ENCODE data around the gene NUP210.

DNA sequence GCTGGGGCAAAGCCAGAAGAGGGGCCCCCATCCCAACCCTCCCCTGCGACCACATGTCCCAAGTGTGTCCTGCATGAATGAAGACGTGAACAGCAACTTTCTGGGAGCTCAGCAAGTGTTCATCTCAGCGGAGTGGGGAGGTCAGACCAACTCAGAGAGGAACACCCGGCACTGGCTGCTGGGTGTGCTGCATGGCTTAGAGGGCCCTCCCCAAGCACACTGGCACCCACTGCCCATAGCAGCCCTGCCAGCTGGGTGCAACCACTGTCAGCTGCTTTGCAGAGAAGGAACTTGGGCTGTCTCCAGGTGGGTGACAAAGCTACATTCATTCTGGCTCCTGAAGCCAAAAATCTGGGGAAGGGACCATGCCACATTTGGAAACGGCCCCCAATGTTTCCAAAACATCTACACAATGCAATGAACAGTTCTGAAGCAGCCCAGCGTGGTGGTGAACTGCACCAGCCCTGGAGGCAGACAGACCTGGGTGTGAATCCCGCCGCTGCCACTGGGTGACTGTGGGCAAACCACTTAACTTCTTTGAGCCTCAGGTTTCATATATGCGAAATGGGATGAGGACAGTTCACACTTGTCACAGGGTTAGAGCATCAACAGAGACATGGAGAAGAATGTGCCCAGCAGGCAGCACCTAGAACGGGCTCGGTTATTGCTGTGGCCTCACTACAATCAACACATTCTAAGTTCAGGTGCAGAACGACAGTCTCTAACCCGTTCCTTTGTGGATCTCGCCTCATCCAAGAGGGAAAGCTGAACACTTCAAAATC, 145.4 kb downstream of the NUP210 start:
- TF ChIP-seq, protein P1, sequence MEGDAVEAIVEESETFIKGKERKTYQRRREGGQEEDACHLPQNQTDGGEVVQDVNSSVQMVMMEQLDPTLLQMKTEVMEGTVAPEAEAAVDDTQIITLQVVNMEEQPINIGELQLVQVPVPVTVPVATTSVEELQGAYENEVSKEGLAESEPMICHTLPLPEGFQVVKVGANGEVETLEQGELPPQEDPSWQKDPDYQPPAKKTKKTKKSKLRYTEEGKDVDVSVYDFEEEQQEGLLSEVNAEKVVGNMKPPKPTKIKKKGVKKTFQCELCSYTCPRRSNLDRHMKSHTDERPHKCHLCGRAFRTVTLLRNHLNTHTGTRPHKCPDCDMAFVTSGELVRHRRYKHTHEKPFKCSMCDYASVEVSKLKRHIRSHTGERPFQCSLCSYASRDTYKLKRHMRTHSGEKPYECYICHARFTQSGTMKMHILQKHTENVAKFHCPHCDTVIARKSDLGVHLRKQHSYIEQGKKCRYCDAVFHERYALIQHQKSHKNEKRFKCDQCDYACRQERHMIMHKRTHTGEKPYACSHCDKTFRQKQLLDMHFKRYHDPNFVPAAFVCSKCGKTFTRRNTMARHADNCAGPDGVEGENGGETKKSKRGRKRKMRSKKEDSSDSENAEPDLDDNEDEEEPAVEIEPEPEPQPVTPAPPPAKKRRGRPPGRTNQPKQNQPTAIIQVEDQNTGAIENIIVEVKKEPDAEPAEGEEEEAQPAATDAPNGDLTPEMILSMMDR (IDR thresholded peaks at IDR 0.05), result no peak
- TF ChIP-seq POLR2A (IDR thresholded peaks at IDR 0.05), result no peak

All from suprapubic skin (tissue), 3 donors.